HepG2 (cell line): ENCODE measurements around the gene SNAP29. TPM values are rescaled to one million over a fixed set of nuclear protein-coding genes. Genes with fewer than 3 reads are reported as not detected.

Source experiments
- ATAC-seq: fragments of 200-7000 bp; cut with Tn5 transposase; 3 replicates; pipeline ENCODE4 v1.9.1; 2020; ENCODE audit warnings: mild to moderate bottlenecking, moderate library complexity
- BruUV-seq: library from RNA; stranded (reverse); fragments of 400-500 nt; replicated peaks from 2 replicates; lab custom pipeline; 2021; lab: Mats Ljungman, UMichigan
- CTCF ChIA-PET: fragments of 300-600 bp; formaldehyde crosslinking; extraction: SDS; loops from one replicate; lab custom pipeline; 2021; ENCODE audit warnings: low total read pairs, inconsistent platforms, low intra/inter-chr PET ratio; lab: Yijun Ruan, JAX
- POLR2A ChIA-PET: fragments of 350-600 bp; sonication (Branson Sonifier 250); formaldehyde crosslinking; loops from one replicate; lab custom pipeline; 2020; ENCODE audit warnings: antibody characterized with exemption, inconsistent platforms; lab: Yijun Ruan, JAX
- DNase-seq: peaks from one replicate; pipeline ENCODE4 v3.0.0-alpha.2; 2015; ENCODE audit warnings: low spot score
- FAIRE-seq: peaks from 3 replicates; lab custom pipeline; 2011; peaks lifted over from hg19 to GRCh38; lab: Jason Lieb, UNC
- H2AFZ ChIP-seq: one replicate; pipeline ENCODE4 v1.6.1; 2011; ENCODE audit warnings: low read length, inconsistent platforms
- H3K27ac ChIP-seq: fragments of 300-600 bp; 3 replicates; pipeline ENCODE4 v1.8.0; 2011; ENCODE audit warnings: mixed run types, mild to moderate bottlenecking, mixed read lengths, low read length, inconsistent platforms; ENCODE audit not compliant: insufficient read depth; ENCODE audit errors: extremely low read length
- H3K27me3 ChIP-seq, 2 experiments: fragments of 200-600 bp in 1 of 2; 2 replicates in 1 of 2; 3 replicates in 1 of 2; pipeline versions ENCODE4 v1.6.0 to v1.8.0; 2011; ENCODE audit warnings: low read length in 2 of 2, mild to moderate bottlenecking in 2 of 2, moderate library complexity in 2 of 2, inconsistent platforms in 1 of 2; ENCODE audit not compliant: insufficient read depth in 2 of 2, control insufficient read depth in 1 of 2
- H3K36me3 ChIP-seq, 2 experiments: fragments of 200-600 bp in 1 of 2; replicated peaks in 1 of 2; 2 replicates in 1 of 2; 3 replicates in 1 of 2; pipeline versions ENCODE4 v1.5.1 to v1.8.0; 2011; ENCODE audit warnings: low read length in 2 of 2, inconsistent platforms in 1 of 2; ENCODE audit not compliant: insufficient read depth in 2 of 2, control insufficient read depth in 1 of 2
- H3K4me1 ChIP-seq: 2 replicates; pipeline ENCODE4 v1.5.1; 2012; ENCODE audit warnings: low read length, inconsistent platforms; ENCODE audit not compliant: insufficient read depth
- H3K4me2 ChIP-seq: 2 replicates; pipeline ENCODE4 v1.6.0; 2011; ENCODE audit warnings: low read depth, low read length, inconsistent platforms
- H3K4me3 ChIP-seq, 3 experiments: fragments of 200-600 bp in 1 of 3; sonication (generic), shearing (Covaris generic) in 1 of 3; replicated peaks in 1 of 3; 2 replicates each; pipeline ENCODE4 v1.5.1; 2011 to 2016; ENCODE audit warnings: low read length in 3 of 3, inconsistent platforms in 2 of 3, low read depth in 2 of 3, mild to moderate bottlenecking in 2 of 3, control low read depth in 1 of 3, mixed read lengths in 1 of 3; ENCODE audit not compliant: insufficient read depth in 1 of 3
- H3K79me2 ChIP-seq: one replicate; pipeline ENCODE4 v1.6.1; 2011; ENCODE audit warnings: low read length, inconsistent platforms; ENCODE audit not compliant: insufficient read depth
- H3K9ac ChIP-seq: 2 replicates; pipeline ENCODE4 v1.6.0; 2011; ENCODE audit warnings: mild to moderate bottlenecking, low read depth, low read length, inconsistent platforms; ENCODE audit not compliant: insufficient read depth
- H3K9me3 ChIP-seq: 2 replicates; pipeline ENCODE4 v1.5.1; 2012; ENCODE audit warnings: mild to moderate bottlenecking, low read length
- H4K20me1 ChIP-seq: 2 replicates; pipeline ENCODE4 v1.6.0; 2011; ENCODE audit warnings: inconsistent platforms, mild to moderate bottlenecking, low read length, moderate library complexity; ENCODE audit not compliant: insufficient read depth
- FOSL2 ChIP-seq: sonication (generic); formaldehyde crosslinking; IDR thresholded peaks from 2 replicates; pipeline ENCODE4 v1.4.0; 2020; ENCODE audit warnings: missing genetic modification reagents
- MTF1 ChIP-seq: sonication (generic); formaldehyde crosslinking; IDR thresholded peaks from 2 replicates; pipeline ENCODE4 v1.5.0; 2020; ENCODE audit warnings: missing genetic modification reagents
- NFE2 ChIP-seq: sonication (generic); formaldehyde crosslinking; IDR thresholded peaks from 2 replicates; pipeline ENCODE4 v1.4.0; 2020; ENCODE audit warnings: missing genetic modification reagents
- ZFP62 ChIP-seq: sonication (generic); formaldehyde crosslinking; IDR thresholded peaks from 2 replicates; pipeline ENCODE4 v1.4.0; 2020; ENCODE audit warnings: missing genetic modification reagents
- ZNF24 ChIP-seq: fragments of 450-650 bp; IDR thresholded peaks from 2 replicates; pipeline ENCODE4 v1.6.1; 2017; ENCODE audit warnings: antibody characterized with exemption, mild to moderate bottlenecking
- WGBS: methylation state at CpG from one replicate; pipeline ENCODE4 v1.1.6; 2017; ENCODE audit warnings: low lambda C conversion rate; 5-methylcytosine and 5-hydroxymethylcytosine counted together
- in situ Hi-C: cut with HindIII; loops from 2 replicates; pipeline ENCODE4 v1.10.0; 2017; ENCODE audit warnings: low pct_unique_long_range_greater_than_20kb; ENCODE audit not compliant: extremely low pct_ligation_motif_present
- intact Hi-C: fragments of 100-400 bp; cut with micrococcal nuclease; formaldehyde crosslinking; loops from one replicate; pipeline ENCODE4 v1.10.0; 2022; ENCODE audit not compliant: unreplicated experiment
- polyA plus RNA-seq, 8 experiments: library from polyadenylated mRNA; depleted of rRNA in 3 of 8; stranded (reverse) in 7 of 8; unstranded in 1 of 8; fragments of >200 nt; fragmentation: Illumina TruSeq in 4 of 8; extraction: Trizol in 4 of 8; gene quantifications; 2 replicates each; pipeline versions ENCODE4 v1.2.1 to v1.2.3, GENCODE V29; 2011 to 2016; ENCODE audit warnings: low read depth in 4 of 8, missing spikeins in 1 of 8, mixed read lengths in 1 of 8; ENCODE audit not compliant: insufficient read depth in 1 of 8
- total RNA-seq, 5 experiments: library from RNA; depleted of rRNA; stranded (reverse); fragments of >200 nt; fragmentation: Illumina TruSeq; extraction: Trizol; gene quantifications; 2 replicates each; pipeline ENCODE4 v1.2.3, GENCODE V29; 2016; ENCODE audit warnings: low read depth in 1 of 5

The SNAP29 gene
- total and polyA plus RNA-seq, 2 of the 13 experiments (the other 11 are each of a cell fraction or from before 2014, with no cell fraction given): 12.3 to 30.7 TPM

DNA sequence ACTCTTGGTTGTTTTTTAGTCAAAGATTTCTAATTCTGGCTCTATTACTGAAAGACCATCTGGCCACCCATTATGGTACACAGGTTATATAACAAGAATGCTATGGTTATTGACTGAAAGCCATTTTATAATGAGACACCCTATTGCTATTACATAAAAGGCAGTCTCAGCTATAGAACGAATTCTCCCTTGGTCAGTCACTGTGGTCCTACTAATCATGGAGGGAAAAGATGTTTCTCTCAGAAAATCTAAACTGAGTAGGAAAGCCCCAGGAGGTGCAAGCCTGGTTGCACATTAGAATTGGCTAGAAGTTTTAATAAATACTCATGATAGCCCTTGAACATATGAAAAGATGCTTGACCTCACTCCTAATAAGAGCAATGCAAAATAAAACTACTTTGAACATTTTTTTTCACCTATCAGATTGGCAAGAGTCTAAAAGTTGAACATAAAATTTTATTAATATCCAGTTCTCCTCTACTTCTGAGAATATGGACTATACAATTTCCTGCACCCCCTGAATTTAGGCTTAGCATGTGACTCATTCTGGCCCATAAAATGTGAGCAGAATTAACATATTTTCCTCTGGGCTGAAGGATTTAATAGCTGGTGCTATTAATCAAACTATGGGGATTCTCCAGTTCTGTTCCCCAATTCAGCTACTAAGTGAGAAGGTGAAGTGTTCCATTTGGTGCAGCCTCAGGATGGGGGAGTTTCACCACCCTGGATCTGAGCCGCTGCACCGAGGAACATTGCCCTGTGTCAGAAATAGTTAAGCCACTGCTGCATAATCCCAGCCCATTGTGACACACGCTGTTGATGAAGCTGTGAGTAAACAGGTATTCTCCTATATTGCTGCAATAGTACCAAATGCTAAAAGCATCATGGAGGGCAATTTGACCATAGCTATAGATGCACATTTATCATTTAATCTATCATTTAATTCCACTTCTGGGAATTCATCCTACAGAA is 46.9 kb downstream of the SNAP29 start:
- no peak for DNase-seq
- H3K4me2 ChIP-seq: no peak overlapping the region
- in situ Hi-C loops: no loop called here
- ATAC-seq: no peak
- no peak overlapping the region for H3K4me3 ChIP-seq
- no TSS peak for BruUV-seq
- intact Hi-C loops: no loop called here
- WGBS: 18% methylated on average over 4 of the region's 4 CpGs
- H3K4me1 ChIP-seq: peaks cover 36% of the 10 kb centered on the region
- no peak overlapping the region for H3K9ac ChIP-seq
- no peaks in the 10 kb centered on the region for H3K9me3 ChIP-seq
- ChIA-PET POLR2A (no interaction called here), CTCF (no interaction called here)
- no peak for TF ChIP-seq ZFP62 (CRISPR knock-in tag)
- TF ChIP-seq FOSL2: 0 out of 2 replicates have a peak, but pooled peaks have one; percentile 13
- no peak overlapping the region for H2AFZ ChIP-seq
- H4K20me1 ChIP-seq: no peaks in the 10 kb centered on the region
- no peaks in the 10 kb centered on the region; a peak in 2 of 5 replicates for H3K27me3 ChIP-seq
- H3K79me2 ChIP-seq: no peaks in the 10 kb centered on the region
- no peak for FAIRE-seq
- no peaks in the 10 kb centered on the region for H3K36me3 ChIP-seq
- no peak overlapping the region for H3K27ac ChIP-seq

DNA sequence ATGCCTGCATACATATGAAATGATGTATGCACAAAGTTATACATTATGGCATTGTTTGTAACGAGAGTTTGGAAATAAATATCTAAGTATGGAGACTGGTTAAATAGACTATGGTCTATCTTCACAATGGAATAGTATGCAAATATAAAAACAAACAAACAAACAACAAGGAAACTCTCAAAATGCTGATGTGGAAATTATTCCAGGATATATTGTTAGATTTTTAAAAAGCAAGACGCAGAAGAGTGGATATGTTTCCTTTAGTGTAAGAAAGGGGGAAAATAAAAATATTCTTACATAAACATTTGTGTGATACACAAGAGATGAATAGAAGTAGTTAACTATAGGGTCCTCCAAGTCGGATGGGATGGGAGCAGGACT is 47.6 kb downstream of the SNAP29 start:
- no peak for DNase-seq
- 36% methylated on average over 3 of the region's 3 CpGs for WGBS
- intact Hi-C loops (no loop called here), in situ Hi-C loops (no loop called here)
- Histone ChIP-seq H3K79me2 (no peaks in the 10 kb centered on the region), H3K4me1 (peaks cover 36% of the 10 kb centered on the region), H4K20me1 (no peaks in the 10 kb centered on the region), H3K27ac (no peak overlapping the region), H3K27me3 (no peaks in the 10 kb centered on the region; a peak in 2 of 5 replicates), H2AFZ (no peak overlapping the region), H3K4me2 (no peak overlapping the region), H3K9ac (no peak overlapping the region), H3K4me3 (no peak overlapping the region), H3K36me3 (no peaks in the 10 kb centered on the region), H3K9me3 (no peaks in the 10 kb centered on the region)
- no peak for FAIRE-seq
- CTCF ChIA-PET: no interaction called here
- BruUV-seq: no TSS peak
- TF ChIP-seq MTF1 (CRISPR knock-in tag) (no peak), ZNF24 (no peak), NFE2 (CRISPR knock-in tag) (no peak)
- POLR2A ChIA-PET: interaction anchor here (1.0 kb wide), 1 partner anchor 11 kb away, joined by 3 read pairs; the partner anchor contains the start of gene CRKL
- ATAC-seq: no peak
